GM04503 (cell line): ENCODE data around the gene MAP1A.

ENCODE experiments used
- DNase-seq: peaks from one replicate; pipeline ENCODE4 v3.0.0-alpha.2; 2012; ENCODE audit warnings: low read depth

MAP1A gene

DNA sequence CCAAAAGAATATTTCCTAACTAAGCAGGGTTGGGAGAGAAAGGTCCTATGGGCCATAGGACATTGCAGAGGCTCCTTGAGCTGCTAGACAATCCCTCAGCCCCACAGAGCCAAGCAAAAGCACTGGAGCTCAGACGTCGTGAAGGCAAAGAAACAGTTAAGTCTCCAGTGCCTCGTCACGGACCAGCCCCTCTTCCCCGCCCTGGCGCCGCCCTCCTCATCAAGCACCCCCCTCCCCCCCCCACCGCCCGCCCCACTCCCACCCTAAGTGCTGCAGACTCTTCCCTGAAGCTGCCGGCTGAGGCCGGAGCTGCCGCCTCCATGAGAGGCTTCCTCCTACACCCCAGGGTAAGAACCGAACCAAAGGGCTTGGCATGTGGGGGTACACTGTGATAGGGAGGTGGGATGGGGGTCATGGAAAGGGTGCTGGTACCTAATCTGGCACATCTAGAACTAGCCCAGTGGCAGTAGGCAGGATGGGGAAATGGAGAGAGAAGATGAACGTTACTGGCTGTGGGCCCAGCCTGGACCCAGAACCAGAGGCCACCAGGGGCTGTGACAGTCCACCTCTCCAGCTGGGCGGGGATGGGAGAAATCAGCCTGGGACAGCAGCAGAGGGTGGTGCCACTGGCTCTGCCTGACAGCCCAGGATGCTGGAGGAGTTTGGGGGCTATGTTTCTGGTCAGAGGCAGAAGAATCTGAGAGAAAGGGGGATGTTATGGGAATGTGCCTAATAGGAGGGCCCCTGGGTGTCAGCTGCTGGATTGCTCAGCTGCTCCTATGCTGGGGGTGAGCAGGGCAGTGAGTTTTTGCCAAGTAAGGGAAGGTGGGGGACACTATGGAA is at the start of gene MAP1A:
TSS of gene MAP1A (plus strand) at position 255 of the 843 bp plus-strand sequence. CDS start 3,866 bp downstream, outside the sequence.
- no peak for DNase-seq

DNA sequence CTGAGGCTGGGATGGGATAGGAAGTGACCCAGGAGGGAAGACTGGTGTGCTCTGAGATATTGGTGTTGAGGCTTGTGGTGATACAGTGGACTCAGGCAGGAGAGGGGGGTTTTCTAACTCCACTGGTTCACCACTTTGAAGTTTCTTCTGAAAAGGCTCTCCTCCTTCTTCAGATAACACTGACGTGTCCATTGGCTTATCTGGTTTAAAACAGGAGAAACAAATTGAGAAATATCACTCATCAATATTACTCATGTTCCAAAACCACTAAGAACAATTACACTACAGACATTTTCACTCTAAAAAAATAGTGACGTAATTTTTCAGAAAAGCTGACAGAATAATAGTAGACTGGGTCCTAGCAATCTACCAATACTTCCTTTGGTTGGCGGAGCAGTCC is 47.5 kb upstream of the MAP1A start:
- no peak for DNase-seq

- DNase-seq, result no peak
Observed at GRCh38 chr15:43471975-43472374, 45.4 kb upstream of the MAP1A start.

GRCh38 chr15:43473885-43474284 is 43.5 kb upstream of the MAP1A start:
- no peak for DNase-seq

DNA sequence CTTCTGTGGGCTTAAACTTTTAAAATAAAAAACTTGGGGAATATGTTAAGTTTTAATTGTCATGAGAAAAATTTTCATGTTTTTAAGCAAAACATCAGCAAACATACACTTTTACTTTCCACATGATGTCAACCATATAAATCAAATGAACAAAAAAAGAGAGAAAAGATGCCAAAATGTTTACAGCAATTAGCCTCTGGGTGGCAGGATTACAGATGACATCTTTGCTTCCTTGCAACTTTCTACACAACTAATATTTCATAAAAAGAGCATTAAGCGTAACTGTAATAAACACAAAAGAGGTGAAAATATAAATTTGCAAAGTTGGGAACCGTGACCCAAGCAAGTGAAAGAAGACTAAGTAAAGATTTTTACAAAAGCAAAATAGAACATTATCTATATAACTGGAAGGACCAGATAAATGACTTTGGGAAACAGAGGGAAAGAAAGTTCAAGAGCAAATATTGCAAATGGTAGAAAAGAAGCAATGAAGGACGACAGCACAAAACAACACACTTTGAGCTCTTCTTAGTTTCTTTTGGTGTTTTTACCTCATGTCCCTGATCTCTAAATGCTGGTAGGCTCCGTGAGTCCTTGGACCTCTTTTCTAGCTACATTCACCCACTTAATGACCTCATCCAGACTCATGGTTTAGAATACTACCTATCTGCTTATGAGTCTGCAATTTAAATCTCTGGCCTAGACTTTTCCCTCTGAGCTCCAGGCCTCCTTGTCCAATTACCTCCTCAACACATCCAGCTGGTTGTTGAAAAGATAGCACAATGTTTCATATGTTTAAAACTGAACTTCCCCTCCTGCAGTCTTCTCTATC is 33.9 kb upstream of the MAP1A start:
- no peak for DNase-seq

- no peak for DNase-seq
Observed at GRCh38 chr15:43484455-43484854, 33.0 kb upstream of the MAP1A start.

DNA sequence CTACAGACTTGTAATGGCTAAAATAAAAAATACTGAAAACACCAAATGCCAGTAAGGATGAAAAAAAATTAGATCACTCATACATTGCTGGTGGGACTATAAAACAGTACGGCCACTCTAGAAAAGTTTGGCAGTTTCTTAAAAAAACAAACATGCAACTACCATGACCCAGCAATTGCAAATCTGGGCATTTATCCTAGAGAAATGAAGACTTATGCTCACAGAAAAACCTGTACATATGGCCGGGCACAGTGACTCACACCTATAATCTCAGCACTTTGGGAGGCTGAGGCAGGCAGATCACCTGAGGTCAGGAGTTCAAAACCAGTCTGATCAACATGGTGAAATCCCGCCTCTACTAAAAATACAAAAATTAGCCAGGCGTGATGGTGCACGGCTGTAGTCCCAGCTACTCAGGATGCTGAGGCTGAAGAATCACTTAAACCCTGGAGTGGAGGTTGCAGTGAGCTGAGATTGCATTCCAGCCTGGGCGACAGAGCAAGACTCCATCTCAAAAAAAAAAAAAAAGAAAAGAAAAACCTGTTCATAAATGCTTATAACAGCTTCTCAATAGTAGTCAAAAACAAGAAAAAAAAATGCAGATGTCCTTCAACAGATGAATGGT is 30.0 kb upstream of the MAP1A start:
- DNase-seq, result no peak

GRCh38 chr15:43488790-43489189 is 28.6 kb upstream of the MAP1A start:
- DNase-seq, result no peak

- no peak for DNase-seq
Observed at GRCh38 chr15:43489191-43489590, 28.2 kb upstream of the MAP1A start.

GRCh38 chr15:43492266-43492665 is 25.1 kb upstream of the MAP1A start:
- no peak for DNase-seq

DNA sequence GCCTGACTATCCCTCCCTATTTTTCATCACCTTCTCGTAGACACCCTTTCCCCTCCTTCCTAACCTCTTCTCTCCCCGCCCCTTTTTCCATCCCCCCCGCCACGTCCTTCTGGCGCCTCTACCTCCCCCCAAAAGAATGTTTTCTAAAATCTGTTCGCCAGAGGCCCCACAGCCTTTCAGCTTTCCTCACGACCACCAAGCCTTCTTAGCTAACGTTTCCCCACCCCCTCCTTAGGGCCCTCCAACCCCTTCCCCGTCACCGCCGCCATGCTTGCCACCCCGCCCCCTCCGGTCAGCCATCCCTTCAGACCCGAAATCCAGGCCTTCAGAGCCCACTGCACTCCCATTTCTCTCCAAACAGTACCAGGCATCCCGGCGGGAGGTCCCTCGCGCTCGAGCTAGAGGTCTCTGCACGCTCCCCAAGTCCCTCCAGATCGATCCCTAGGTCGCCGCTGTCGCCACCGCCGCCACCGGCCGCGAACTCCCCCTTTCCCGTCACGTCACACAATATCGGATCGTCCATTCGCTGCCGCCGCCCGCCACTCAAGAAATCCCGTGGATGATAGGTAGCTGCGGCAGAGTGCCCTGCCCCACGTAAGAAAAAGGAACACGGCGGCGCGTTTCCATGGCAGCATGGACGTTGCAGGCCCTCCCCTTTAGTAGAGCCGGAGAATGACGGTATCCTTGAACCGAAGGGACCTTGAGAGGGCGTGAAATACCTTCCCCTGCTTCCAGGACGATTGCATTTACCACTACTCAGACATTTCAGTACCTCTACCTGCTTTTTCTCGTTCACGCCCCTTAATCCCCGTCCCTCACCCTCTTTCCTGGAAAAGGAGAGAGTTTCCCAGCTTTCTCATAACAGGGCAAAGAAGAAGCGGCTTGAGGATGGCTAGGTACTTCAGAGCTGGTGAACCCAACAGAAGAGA is 24.5 kb upstream of the MAP1A start, which contains the start of gene TP53BP1:
TSS of gene TP53BP1 (minus strand) at position 484 of the 929 bp plus-strand sequence. CDS start at position 371, 113 bp downstream.
- peak; percentile 74 for DNase-seq

DNA sequence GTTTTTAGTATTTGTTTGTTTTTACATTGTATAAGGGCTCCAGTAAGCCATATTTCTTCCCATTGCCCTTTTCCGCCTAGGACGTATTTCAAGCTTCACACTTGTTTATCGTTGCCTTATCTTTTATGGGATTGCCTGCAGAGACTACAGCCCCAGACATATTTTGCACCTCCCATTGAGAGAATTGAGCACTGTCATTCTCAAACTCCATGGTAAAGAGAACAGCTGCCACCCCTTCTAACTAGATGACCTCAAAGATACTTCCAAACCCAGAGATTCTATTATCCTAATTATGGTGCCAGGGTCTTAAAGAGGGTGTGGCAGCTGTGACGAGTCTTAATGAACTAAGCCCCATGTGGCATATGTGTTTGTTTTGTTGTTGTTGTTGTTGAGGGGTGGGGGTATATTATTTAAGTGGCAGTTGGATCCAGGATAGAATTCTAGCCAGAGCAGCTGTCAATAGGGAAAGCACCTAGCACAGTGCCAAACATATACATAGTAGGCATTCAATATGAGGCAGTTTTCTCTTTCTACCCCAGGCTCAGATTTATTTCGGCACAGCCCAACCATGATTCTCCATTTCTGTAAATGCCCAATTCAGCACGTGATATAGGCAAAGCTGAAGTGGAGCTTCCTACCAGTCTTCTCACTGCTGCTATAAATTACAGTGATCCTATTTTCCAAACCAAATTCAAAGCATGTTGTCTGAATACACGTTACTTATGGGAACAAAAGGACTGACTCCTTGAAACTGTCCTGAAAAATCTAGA is 23.5 kb upstream of the MAP1A start:
- DNase-seq, result no peak

- no peak for DNase-seq
Observed at GRCh38 chr15:43498990-43499389, 18.4 kb upstream of the MAP1A start.

- DNase-seq, result no peak
Observed at GRCh38 chr15:43499635-43500034, 17.8 kb upstream of the MAP1A start.

- no peak for DNase-seq
Observed at GRCh38 chr15:43505738-43506137, 11.7 kb upstream of the MAP1A start.

GRCh38 chr15:43508421-43508820 is 9.0 kb upstream of the MAP1A start:
- DNase-seq, result no peak

GRCh38 chr15:43508991-43509659 is 8.3 kb upstream of the MAP1A start:
- no peak for DNase-seq

- DNase-seq, result no peak
Observed at GRCh38 chr15:43509660-43510199, 7.7 kb upstream of the MAP1A start.

DNA sequence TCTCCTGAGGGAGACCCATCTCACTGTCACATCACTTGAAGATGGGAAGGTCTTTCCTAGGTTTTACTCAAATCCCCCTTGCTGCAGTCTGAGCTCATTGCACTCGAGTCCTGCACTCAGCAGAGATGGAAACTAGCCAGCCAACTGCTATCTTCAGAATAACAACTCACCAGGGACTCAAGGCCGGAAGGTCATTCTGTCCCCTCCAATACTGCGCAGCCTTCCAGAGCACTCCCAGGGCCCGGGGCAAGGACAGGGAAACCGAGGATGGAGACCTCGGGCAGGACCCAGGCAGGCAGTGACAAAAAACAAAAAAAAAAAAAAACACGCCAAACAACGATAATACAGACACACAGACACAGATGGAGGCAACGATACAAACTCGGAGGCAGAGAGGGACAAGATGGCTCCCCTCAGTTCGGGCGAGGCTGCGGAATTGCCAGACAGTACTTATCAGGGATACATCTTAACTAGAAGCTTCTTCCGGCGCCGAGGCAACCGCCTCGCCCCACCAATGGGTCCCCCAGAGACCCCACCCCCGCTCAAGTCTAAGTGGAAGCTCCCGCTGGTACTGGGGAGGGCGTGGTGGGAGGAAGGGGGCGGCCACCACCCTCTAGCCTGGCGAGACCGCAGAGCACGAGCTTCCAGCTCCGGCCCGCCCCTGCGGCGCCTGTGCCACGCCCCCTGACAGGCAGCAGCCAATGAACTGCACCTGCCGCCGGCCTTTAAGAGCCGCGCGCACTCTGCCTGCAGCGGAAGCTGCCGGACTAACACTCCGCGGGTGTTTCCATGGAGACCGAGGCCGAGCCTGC is 7.0 kb upstream of the MAP1A start:
- peak; percentile 78 for DNase-seq
